Activated CD4-positive, alpha-beta T cell treated with anti-CD3 and anti-CD28 coated beads, Interleukin-2, amount 50 U/mL, for 24 hours (primary cell): ENCODE results near the gene NR6A1.

Experiments
- DNase-seq, 2 donors: peaks; one replicate each; pipeline ENCODE4 v3.0.0-alpha.2; 2020; ENCODE audit warnings: low read depth in 1 of 2, low spot score in 1 of 2

NR6A1 gene

GRCh38 chr9:124771021-124771866 is at the start of gene NR6A1:
Gene NR6A1, minus strand, starts transcription at chr9:124771311.
- DNase-seq, result peak; percentile 85 to 90

GRCh38 chr9:124818431-124819281 is 47.5 kb upstream of the NR6A1 start:
- no peak for DNase-seq

GRCh38 chr9:124815601-124816000 is 44.5 kb upstream of the NR6A1 start:
- no peak for DNase-seq

- DNase-seq, result no peak
Measured at GRCh38 chr9:124814164-124814535, 43.0 kb upstream of the NR6A1 start.

- DNase-seq, result no peak
Measured at GRCh38 chr9:124813501-124814163, 42.5 kb upstream of the NR6A1 start.

GRCh38 chr9:124813041-124813440 is 41.9 kb upstream of the NR6A1 start:
- no peak for DNase-seq

GRCh38 chr9:124812441-124812876 is 41.3 kb upstream of the NR6A1 start:
- DNase-seq, result no peak

- DNase-seq, result no peak
Measured at GRCh38 chr9:124810663-124811355, 39.7 kb upstream of the NR6A1 start.

- DNase-seq, result no peak
Measured at GRCh38 chr9:124809741-124810500, 38.8 kb upstream of the NR6A1 start.

- DNase-seq, result no peak
Measured at GRCh38 chr9:124809211-124809610, 38.1 kb upstream of the NR6A1 start.

GRCh38 chr9:124808246-124808956 is 37.3 kb upstream of the NR6A1 start:
- no peak for DNase-seq

GRCh38 chr9:124805186-124805585 is 34.1 kb upstream of the NR6A1 start:
- DNase-seq, result no peak

GRCh38 chr9:124803911-124804310 is 32.8 kb upstream of the NR6A1 start:
- no peak for DNase-seq

GRCh38 chr9:124802426-124802825 is 31.3 kb upstream of the NR6A1 start:
- no peak for DNase-seq

GRCh38 chr9:124801356-124801755 is 30.2 kb upstream of the NR6A1 start:
- no peak for DNase-seq

- DNase-seq, result no peak
Measured at GRCh38 chr9:124800306-124801259, 29.5 kb upstream of the NR6A1 start.

GRCh38 chr9:124799274-124800006 is 28.3 kb upstream of the NR6A1 start:
- DNase-seq, result no peak
